Ramos (cell line): Measurements from ENCODE around the gene ZNF8.
"Not testable (repeated sequence)": the region's sequence is repeated elsewhere in the genome, so short reads cannot be mapped to it uniquely, and the experiment has no call there.

ENCODE experiments used
- in situ Hi-C: fragments of 300-500 bp; cut with MboI; formaldehyde crosslinking; loops from one replicate; pipeline ENCODE4 v1.14.3; 2022; ENCODE audit warnings: low sequenced_read_pairs; ENCODE audit not compliant: unreplicated experiment

ZNF8 gene

GRCh38 chr19:58334691-58335249, 56.0 kb downstream of the ZNF8 start:
- in situ Hi-C loops = no loop called here

- in situ Hi-C loops = no loop called here
These were observed 56.9 kb downstream of the ZNF8 start for GRCh38 chr19:58335630-58336029.

GRCh38 chr19:58336216-58336615, 57.5 kb downstream of the ZNF8 start:
- in situ Hi-C loops = no loop called here

- in situ Hi-C loops = no loop called here
These were observed 58.1 kb downstream of the ZNF8 start for GRCh38 chr19:58336820-58337219.

GRCh38 chr19:58338336-58338735, 59.6 kb downstream of the ZNF8 start:
- in situ Hi-C loops = no loop called here

- in situ Hi-C loops = no loop called here
These were observed 60.2 kb downstream of the ZNF8 start for GRCh38 chr19:58338825-58339558.

- in situ Hi-C loops = no loop called here
These were observed 66.8 kb downstream of the ZNF8 start for GRCh38 chr19:58345558-58345957.

GRCh38 chr19:58346961-58347929, 68.5 kb downstream of the ZNF8 start:
- in situ Hi-C loops = no loop called here

- in situ Hi-C loops = not testable (repeated sequence)
These were observed 69.3 kb downstream of the ZNF8 start for GRCh38 chr19:58348080-58348479.

GRCh38 chr19:58349590-58349989, 70.8 kb downstream of the ZNF8 start:
- in situ Hi-C loops = no loop called here

GRCh38 chr19:58350001-58350861, 71.5 kb downstream of the ZNF8 start:
- in situ Hi-C loops = no loop called here

- in situ Hi-C loops = no loop called here
These were observed 72.3 kb downstream of the ZNF8 start for GRCh38 chr19:58350871-58351557.

GRCh38 chr19:58351558-58351878, 72.8 kb downstream of the ZNF8 start:
- in situ Hi-C loops = no loop called here

GRCh38 chr19:58351990-58352755, 73.4 kb downstream of the ZNF8 start:
- in situ Hi-C loops = no loop called here
